Activated CD8-positive, alpha-beta memory T cell treated with anti-CD3 and anti-CD28 coated beads for 1 hour (primary cell): Measurements from ENCODE around the gene RIMBP2.
"Not testable (repeated sequence)": the region's sequence is repeated elsewhere in the genome, so short reads cannot be mapped to it uniquely, and the experiment has no call there.

Experiments used
- DNase-seq, 2 donors: peaks; one replicate each; pipeline ENCODE4 v3.0.0-alpha.2; 2020; ENCODE audit warnings: low read depth in 1 of 2; ENCODE audit errors: extremely low read depth in 1 of 2

Gene RIMBP2

GRCh38 chr12:130738403-130738802, 22.3 kb upstream of the RIMBP2 start:
- not testable (repeated sequence) for DNase-seq

- no peak for DNase-seq
Observed at GRCh38 chr12:130737731-130738130, 21.6 kb upstream of the RIMBP2 start.

DNA sequence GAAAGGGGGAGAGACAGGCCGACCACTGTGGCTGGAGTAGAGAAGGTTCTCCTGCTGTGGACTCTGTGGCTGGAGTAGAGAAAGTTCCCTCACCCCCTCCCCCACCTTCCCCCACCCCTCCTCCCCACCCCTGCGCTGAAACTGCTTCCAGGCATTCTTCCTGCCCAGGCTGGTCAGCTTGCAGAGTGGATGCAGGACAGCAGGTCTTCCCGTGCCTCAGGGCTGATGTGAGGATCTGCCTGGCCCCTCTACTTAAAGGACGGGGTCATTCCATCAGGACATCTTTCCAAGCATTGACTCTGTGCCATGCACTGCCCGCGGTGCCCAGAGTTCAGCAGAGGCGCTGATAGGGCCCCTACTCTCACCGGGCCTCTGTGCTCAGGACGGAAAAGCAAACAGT, 13.2 kb upstream of the RIMBP2 start:
- DNase-seq = no peak

GRCh38 chr12:130728158-130729058, 12.3 kb upstream of the RIMBP2 start:
- no peak for DNase-seq

GRCh38 chr12:130719263-130719859, 3.3 kb upstream of the RIMBP2 start:
- DNase-seq = no peak

GRCh38 chr12:130717752-130718151, 1.7 kb upstream of the RIMBP2 start:
- no peak for DNase-seq

GRCh38 chr12:130716969-130717366, 869 bp upstream of the RIMBP2 start:
- DNase-seq = no peak

DNA sequence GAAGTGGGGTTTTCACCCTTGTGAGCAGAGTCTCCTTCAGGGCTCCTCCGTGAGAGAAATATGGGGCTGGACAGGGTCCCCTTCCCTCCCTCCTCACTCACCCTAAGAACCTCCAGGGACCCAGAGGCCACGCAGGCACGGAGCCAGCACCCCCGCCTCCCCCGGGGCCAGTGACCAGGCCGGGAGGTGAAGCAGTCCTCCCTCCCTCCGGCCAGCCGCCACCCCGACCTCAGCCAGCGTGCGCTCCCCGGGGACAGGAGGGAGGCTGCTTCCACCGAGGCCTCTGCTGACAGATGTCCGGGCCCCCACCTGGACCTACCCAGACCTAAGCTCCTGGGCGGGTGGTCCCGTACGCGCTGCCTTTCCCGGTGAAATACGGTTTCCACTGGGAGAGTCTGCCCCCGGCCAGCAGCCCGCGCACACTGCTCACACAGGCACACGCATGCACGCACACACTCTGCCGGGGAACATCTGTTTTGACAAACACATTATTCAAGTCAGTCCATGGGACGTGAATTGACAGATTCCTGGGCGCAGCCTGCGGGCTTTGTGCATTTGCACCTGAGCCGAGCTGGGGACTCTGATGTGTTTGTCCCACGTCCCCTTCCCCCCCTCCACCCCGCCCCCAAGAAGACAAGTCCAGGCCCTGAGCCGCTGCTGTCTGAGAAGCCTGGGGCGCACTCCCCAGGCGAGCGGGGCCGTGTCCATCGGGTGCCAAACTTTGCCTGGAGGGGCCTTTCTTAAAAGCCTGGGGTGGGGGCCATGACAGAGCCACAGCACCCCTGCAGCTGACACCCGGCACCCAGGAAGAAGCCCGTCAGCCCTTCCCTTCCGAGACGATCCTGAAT, 725 bp downstream of the RIMBP2 start:
- DNase-seq = no peak

GRCh38 chr12:130714591-130715149, 1.4 kb downstream of the RIMBP2 start:
- DNase-seq = no peak

DNA sequence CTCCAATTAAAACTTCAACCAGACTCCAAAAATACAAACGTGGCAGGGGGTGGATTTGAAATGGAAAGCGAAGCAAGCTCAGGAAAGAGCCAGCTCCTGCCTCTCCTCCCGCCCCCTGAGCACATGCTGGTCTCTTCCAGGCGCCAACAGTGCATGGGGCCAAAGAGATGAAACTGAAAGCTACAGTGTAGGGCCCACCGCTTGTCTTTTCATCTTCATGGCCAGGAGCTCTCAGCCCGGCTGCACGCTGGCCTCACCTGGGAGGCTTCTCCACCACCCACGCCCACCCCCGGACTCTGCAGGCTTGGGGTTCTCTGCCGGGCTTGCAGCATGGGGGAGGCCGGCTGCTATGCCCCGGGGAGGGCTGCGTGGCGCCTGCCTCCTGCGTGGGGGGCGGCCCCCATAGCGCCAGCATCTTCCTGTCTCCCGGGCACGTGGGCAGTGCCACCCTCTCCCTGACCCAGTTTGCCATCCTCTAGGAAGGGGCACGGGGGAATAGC, 2.0 kb downstream of the RIMBP2 start:
- DNase-seq = no peak

GRCh38 chr12:130713581-130713991, 2.5 kb downstream of the RIMBP2 start:
- DNase-seq = no peak

- DNase-seq = no peak
Observed at GRCh38 chr12:130712346-130713065, 3.6 kb downstream of the RIMBP2 start.

DNA sequence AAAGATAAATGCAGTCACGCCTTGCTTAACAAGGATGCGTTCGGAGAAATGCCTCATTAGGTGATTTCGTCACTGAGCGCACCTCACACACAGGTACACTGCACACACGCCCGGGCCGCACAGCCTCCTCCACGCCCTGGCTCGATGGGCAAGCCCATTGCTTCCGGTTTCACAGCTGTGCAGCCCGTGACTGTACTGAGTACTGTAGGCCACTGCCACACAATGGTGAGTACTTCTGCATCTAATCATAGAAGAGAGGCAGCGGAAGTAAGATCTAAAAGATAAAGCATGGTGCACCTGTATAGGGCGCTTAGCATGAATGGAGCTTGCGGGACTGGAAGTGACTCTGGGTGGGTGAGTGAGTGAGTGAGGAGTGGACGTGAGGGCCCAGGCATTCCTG, 4.3 kb downstream of the RIMBP2 start:
- no peak for DNase-seq

DNA sequence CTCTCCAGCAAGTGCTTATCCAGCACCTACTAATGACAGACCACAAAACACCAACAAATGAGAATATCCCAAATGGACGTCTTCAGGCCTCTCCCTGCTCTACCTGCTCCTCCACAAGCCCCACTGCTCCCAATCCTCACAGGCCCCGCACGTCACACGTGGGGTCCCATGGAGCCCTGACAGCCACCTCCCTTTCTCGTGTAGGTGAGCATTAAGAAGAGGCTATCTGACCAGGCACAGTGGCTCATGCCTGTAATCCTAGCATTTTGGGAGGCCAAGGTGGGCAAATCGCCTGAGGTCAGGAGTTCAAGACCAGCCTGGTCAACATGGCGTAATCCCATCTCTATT, 5.4 kb downstream of the RIMBP2 start:
- DNase-seq = no peak

- DNase-seq = no peak
Observed at GRCh38 chr12:130709971-130710732, 5.9 kb downstream of the RIMBP2 start.

DNA sequence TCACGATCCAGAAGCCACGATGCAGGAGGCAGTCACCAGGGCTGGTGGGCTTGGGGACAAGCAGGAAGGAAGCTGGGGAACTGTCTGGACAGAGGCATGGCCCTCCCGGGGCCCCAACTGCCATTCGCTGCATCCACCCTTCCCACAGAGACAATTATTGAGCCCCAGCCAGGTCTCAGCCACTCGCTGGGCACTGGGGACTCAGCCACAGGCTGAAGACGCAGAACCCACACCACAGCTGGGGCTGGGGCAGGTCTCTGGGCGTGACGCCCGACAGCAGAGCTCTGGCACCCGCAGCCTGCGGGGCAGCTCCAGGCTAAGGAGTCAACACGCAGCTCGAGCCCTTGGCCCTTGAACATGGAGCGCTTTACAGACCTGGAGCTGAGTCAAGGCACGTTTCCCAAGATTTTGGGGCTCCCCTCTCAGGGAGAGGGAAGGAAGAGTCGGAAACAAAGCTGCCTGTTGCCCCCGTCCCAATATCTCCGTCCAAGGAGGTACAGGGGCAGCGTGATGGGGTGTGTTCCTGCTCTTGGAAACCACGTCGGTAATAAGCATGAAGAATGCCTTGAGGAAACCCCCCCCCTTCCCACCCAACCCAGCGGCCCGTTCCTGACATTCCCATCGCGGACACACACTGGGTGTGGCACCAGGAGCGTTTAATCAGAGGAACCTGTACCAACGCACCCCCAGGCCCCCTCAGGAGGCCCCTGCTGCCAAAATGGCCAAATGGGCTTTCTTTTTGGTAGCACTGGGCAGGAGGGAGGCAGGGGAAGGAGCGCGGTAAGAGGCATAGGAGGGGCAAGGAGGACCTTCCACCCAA, 6.7 kb downstream of the RIMBP2 start:
- no peak for DNase-seq

- no peak for DNase-seq
Observed at GRCh38 chr12:130708648-130709047, 7.5 kb downstream of the RIMBP2 start.

DNA sequence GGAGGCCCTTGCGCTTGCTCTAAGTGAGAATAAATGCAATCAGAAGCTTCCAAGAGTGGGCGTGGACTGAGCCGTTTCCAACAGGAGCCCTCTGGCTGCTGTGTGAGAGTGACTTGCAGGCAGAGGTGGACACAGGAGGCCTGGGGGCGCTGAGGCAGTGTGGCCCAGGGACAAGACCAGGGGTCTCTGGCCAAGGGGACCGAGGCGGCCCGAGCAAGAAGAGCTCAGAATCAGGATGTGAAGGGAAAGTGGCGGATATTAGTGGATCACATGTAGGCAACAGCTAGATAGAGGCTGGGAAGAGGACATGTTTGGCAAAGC, 8.6 kb downstream of the RIMBP2 start:
- DNase-seq = no peak
